ENCODE data around the gene ARHGAP44. TPM values are rescaled to one million over a fixed set of nuclear protein-coding genes. Genes with fewer than 3 reads are reported as not detected.

The ARHGAP44 gene
- total and polyA plus RNA-seq, 9 of the 15 experiments (the other 6 are each of a cell fraction or from before 2014, with no cell fraction given), result 0.01 to 0.68 (median 0.07) TPM; not detected in 1

DNA sequence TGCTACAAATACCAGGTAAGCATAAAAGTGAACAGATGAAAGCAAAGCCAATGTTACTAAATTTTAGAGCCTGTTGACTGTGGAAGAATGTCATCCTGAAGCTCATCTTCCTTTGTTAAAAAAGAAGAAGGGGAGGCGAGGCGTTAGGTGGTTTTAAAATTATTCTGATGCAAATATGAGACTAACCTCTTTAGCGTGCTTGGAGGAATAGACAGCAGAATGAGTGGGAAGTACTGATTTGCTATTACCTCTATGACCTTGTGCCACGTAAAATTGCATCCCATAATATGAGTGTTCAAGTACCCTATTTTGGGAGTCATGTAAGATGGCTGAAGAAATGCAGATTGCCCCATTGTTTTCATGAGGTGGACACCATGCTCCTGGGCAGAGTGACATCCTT, 132.8 kb downstream of the ARHGAP44 start:
- no peak for ATAC-seq
- CTCF ChIA-PET (ENCODE audit: low intra/inter-chr PET ratio), result no interaction called here
- 0% methylated on average over 4 of the region's 4 CpGs for WGBS (ENCODE audit: insufficient coverage, low coverage, missing lambda C conversion rate)
- Histone ChIP-seq H3K4me1 (replicated peaks in 1 of 2; ENCODE audit: control insufficient read depth in 2 of 2, insufficient read depth in 2 of 2, low read length in 2 of 2) (no peaks in the 10 kb centered on the region; a peak in 1 of 5 replicates), H3K9me1 (ENCODE audit: control insufficient read depth, insufficient read depth, low read length) (no peaks in the 10 kb centered on the region), H3K4me3 (no peak overlapping the region), H3K4me2 (ENCODE audit: insufficient read depth, low read length) (no peak overlapping the region), H3K27me3 (ENCODE audit: control insufficient read depth in 2 of 2, insufficient read depth in 2 of 2, low read length in 2 of 2) (peaks cover 2 to 6% of the 10 kb centered on the region in 2 experiments; a peak in 2 of 5 replicates), H3K9ac (ENCODE audit: insufficient read depth in 1 of 2, low read depth in 2 of 2, low read length in 2 of 2) (no peak overlapping the region), H3K9me3 (replicated peaks; ENCODE audit: control insufficient read depth, insufficient read depth, low read depth, low read length) (no peaks in the 10 kb centered on the region), H3K36me3 (ENCODE audit: control insufficient read depth, insufficient read depth, low read length) (no peaks in the 10 kb centered on the region), H3K79me2 (ENCODE audit: control insufficient read depth, insufficient read depth, low read length) (no peaks in the 10 kb centered on the region), H4K20me1 (replicated peaks; ENCODE audit: control insufficient read depth, insufficient read depth, low read length) (no peaks in the 10 kb centered on the region), H3K27ac (ENCODE audit: extremely low read depth, low read depth, low read length) (no peak overlapping the region), H2AFZ (ENCODE audit: low read depth, low read length) (no peak overlapping the region)
- DNase-seq (ENCODE audit: extremely low read depth in 1 of 4, low spot score in 3 of 4), result no peak
- no peak for FAIRE-seq
- intact Hi-C loops (cut with micrococcal nuclease) (no loop called here), in situ Hi-C loops (cut with MboI) (no loop called here)
- BruUV-seq (replicated peaks), result no TSS peak
- TF ChIP-seq NFYB (IDR thresholded peaks at IDR 0.05; ENCODE audit: extremely low read depth, insufficient read length) (no peak), BMI1 (IDR thresholded peaks at IDR 0.05; ENCODE audit: low read length) (no peak), SP2 (IDR thresholded peaks at IDR 0.05; ENCODE audit: extremely low read depth, low read depth, low read length, poor library complexity, severe bottlenecking) (no peak), L3MBTL2 (IDR thresholded peaks at IDR 0.05) (no peak), MBD2 (IDR thresholded peaks at IDR 0.05; ENCODE audit: borderline replicate concordance, low read depth) (no peak), RBM15 (IDR thresholded peaks at IDR 0.05; ENCODE audit: insufficient read depth, low read length) (no peak), KLF13 (tag; IDR thresholded peaks at IDR 0.05; ENCODE audit: borderline replicate concordance, low read depth) (no peak), ILK (tag; IDR thresholded peaks at IDR 0.05; ENCODE audit: borderline replicate concordance, low read depth) (no peak)
- TF ChIP-seq, protein P1, sequence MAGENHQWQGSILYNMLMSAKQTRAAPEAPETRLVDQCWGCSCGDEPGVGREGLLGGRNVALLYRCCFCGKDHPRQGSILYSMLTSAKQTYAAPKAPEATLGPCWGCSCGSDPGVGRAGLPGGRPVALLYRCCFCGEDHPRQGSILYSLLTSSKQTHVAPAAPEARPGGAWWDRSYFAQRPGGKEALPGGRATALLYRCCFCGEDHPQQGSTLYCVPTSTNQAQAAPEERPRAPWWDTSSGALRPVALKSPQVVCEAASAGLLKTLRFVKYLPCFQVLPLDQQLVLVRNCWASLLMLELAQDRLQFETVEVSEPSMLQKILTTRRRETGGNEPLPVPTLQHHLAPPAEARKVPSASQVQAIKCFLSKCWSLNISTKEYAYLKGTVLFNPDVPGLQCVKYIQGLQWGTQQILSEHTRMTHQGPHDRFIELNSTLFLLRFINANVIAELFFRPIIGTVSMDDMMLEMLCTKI (IDR thresholded peaks at IDR 0.05; ENCODE audit: partially characterized antibody), result no peak
- TF ChIP-seq, protein P2, sequence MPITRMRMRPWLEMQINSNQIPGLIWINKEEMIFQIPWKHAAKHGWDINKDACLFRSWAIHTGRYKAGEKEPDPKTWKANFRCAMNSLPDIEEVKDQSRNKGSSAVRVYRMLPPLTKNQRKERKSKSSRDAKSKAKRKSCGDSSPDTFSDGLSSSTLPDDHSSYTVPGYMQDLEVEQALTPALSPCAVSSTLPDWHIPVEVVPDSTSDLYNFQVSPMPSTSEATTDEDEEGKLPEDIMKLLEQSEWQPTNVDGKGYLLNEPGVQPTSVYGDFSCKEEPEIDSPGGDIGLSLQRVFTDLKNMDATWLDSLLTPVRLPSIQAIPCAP (CRISPR knock-in tag; IDR thresholded peaks at IDR 0.05; ENCODE audit: borderline replicate concordance), result no peak
- TF ChIP-seq, protein P3, sequence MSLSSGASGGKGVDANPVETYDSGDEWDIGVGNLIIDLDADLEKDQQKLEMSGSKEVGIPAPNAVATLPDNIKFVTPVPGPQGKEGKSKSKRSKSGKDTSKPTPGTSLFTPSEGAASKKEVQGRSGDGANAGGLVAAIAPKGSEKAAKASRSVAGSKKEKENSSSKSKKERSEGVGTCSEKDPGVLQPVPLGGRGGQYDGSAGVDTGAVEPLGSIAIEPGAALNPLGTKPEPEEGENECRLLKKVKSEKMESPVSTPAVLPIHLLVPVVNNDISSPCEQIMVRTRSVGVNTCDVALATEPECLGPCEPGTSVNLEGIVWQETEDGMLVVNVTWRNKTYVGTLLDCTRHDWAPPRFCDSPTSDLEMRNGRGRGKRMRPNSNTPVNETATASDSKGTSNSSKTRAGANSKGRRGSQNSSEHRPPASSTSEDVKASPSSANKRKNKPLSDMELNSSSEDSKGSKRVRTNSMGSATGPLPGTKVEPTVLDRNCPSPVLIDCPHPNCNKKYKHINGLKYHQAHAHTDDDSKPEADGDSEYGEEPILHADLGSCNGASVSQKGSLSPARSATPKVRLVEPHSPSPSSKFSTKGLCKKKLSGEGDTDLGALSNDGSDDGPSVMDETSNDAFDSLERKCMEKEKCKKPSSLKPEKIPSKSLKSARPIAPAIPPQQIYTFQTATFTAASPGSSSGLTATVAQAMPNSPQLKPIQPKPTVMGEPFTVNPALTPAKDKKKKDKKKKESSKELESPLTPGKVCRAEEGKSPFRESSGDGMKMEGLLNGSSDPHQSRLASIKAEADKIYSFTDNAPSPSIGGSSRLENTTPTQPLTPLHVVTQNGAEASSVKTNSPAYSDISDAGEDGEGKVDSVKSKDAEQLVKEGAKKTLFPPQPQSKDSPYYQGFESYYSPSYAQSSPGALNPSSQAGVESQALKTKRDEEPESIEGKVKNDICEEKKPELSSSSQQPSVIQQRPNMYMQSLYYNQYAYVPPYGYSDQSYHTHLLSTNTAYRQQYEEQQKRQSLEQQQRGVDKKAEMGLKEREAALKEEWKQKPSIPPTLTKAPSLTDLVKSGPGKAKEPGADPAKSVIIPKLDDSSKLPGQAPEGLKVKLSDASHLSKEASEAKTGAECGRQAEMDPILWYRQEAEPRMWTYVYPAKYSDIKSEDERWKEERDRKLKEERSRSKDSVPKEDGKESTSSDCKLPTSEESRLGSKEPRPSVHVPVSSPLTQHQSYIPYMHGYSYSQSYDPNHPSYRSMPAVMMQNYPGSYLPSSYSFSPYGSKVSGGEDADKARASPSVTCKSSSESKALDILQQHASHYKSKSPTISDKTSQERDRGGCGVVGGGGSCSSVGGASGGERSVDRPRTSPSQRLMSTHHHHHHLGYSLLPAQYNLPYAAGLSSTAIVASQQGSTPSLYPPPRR (CRISPR knock-in tag; IDR thresholded peaks at IDR 0.05; ENCODE audit: borderline replicate concordance), result no peak
- TF ChIP-seq, protein P4, sequence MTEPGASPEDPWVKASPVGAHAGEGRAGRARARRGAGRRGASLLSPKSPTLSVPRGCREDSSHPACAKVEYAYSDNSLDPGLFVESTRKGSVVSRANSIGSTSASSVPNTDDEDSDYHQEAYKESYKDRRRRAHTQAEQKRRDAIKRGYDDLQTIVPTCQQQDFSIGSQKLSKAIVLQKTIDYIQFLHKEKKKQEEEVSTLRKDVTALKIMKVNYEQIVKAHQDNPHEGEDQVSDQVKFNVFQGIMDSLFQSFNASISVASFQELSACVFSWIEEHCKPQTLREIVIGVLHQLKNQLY (CRISPR knock-in tag; conservative IDR thresholded peaks at IDR 0.05), result no peak
- POLR2A ChIA-PET, result no interaction called here

Measured in K562 (cell line).